H1 (cell line): ENCODE data around the gene UHRF2.

ENCODE experiments used
- CTCF ChIP-seq, 3 experiments: IDR thresholded peaks; 1 replicate in 2 of 3; 2 replicates in 1 of 3; pipeline versions ENCODE4 v1.5.1 to v1.6.1; 2011; ENCODE audit warnings: low read length in 3 of 3, mild to moderate bottlenecking in 3 of 3, inconsistent platforms in 2 of 3, low read depth in 1 of 3, moderate library complexity in 1 of 3; ENCODE audit not compliant: insufficient read depth in 1 of 3; ENCODE audit errors: control extremely low read depth in 1 of 3
- GABPA ChIP-seq: IDR thresholded peaks from 2 replicates; pipeline ENCODE4 v1.6.1; 2011; ENCODE audit warnings: mild to moderate bottlenecking, low read length, moderate library complexity, borderline replicate concordance; ENCODE audit not compliant: insufficient read depth
- POLR2A ChIP-seq, 2 experiments: IDR thresholded peaks; 1 replicate in 1 of 2; 2 replicates in 1 of 2; pipeline ENCODE4 v1.6.1; 2011; ENCODE audit warnings: low read depth in 2 of 2, low read length in 2 of 2, mild to moderate bottlenecking in 2 of 2; ENCODE audit errors: control extremely low read depth in 1 of 2
- POLR2AphosphoS5 ChIP-seq: IDR thresholded peaks from 2 replicates; pipeline ENCODE4 v1.6.1; 2011; ENCODE audit warnings: low read depth, low read length
- SP1 ChIP-seq: IDR thresholded peaks from 2 replicates; pipeline ENCODE4 v1.6.1; 2011; ENCODE audit warnings: low read depth, low read length
- SUZ12 ChIP-seq: fragments of 200-600 bp; sonication (generic); IDR thresholded peaks from 2 replicates; pipeline ENCODE4 v1.6.1; 2012; ENCODE audit warnings: mild to moderate bottlenecking, inconsistent platforms, low read length, moderate library complexity, mixed read lengths
- YY1 ChIP-seq: IDR thresholded peaks from 2 replicates; pipeline ENCODE4 v1.6.1; 2011; ENCODE audit warnings: low read depth, mild to moderate bottlenecking, low read length

- TF ChIP-seq YY1 (no peak), POLR2AphosphoS5 (no peak), CTCF (IDR thresholded peaks at IDR 0.05; ENCODE audit: control extremely low read depth in 1 of 3, insufficient read depth in 1 of 3, low read depth in 1 of 3, low read length in 3 of 3) (no peak), SUZ12 (no peak), SP1 (no peak), POLR2A (IDR thresholded peaks at IDR 0.05; ENCODE audit: control extremely low read depth in 1 of 2, low read depth in 2 of 2, low read length in 2 of 2) (no peak), GABPA (no peak)
Measured at GRCh38 chr9:6443661-6444060, 30.7 kb downstream of the UHRF2 start.
